ENCODE data around the gene DNAJC5.
"Not testable (repeated sequence)": the region's sequence is repeated elsewhere in the genome, so short reads cannot be mapped to it uniquely, and the experiment has no call there.

Gene DNAJC5

GRCh38 chr20:63861981-63862901, 32.7 kb upstream of the DNAJC5 start:
- DNase-seq = no peak

GRCh38 chr20:63863021-63863797, 31.7 kb upstream of the DNAJC5 start:
- DNase-seq = no peak

- DNase-seq = peak; percentile 92
These were observed 31.0 kb upstream of the DNAJC5 start for GRCh38 chr20:63863798-63864544.

GRCh38 chr20:63864545-63864977, 30.4 kb upstream of the DNAJC5 start:
- no peak for DNase-seq

- DNase-seq = peak; percentile 99
These were observed 29.8 kb upstream of the DNAJC5 start, which contains the start of gene TPD52L2 for GRCh38 chr20:63864978-63865640. TPD52L2 (plus strand) TSS chr20:63865270; CDS start chr20:63865366, 96 bp downstream.

GRCh38 chr20:63867042-63867441, 27.9 kb upstream of the DNAJC5 start:
- not testable (repeated sequence) for DNase-seq

- DNase-seq = no peak
These were observed 26.7 kb upstream of the DNAJC5 start for GRCh38 chr20:63868264-63868663.

- peak; percentile 77 for DNase-seq
These were observed 21.4 kb upstream of the DNAJC5 start for GRCh38 chr20:63873477-63873971.

GRCh38 chr20:63874241-63874640, 20.7 kb upstream of the DNAJC5 start:
- DNase-seq = not testable (repeated sequence)

GRCh38 chr20:63876489-63877036, 18.4 kb upstream of the DNAJC5 start:
- DNase-seq = no peak

- DNase-seq = no peak
These were observed 17.0 kb upstream of the DNAJC5 start for GRCh38 chr20:63877755-63878470.

- DNase-seq = no peak
These were observed 15.8 kb upstream of the DNAJC5 start for GRCh38 chr20:63878899-63879663.

- DNase-seq = not testable (repeated sequence)
These were observed 14.0 kb upstream of the DNAJC5 start for GRCh38 chr20:63880901-63881300.

GRCh38 chr20:63881451-63882226, 13.3 kb upstream of the DNAJC5 start:
- DNase-seq = no peak

GRCh38 chr20:63882257-63883200, 12.4 kb upstream of the DNAJC5 start:
- DNase-seq = no peak

GRCh38 chr20:63883201-63883593, 11.7 kb upstream of the DNAJC5 start:
- no peak for DNase-seq

GRCh38 chr20:63884506-63885263, 10.2 kb upstream of the DNAJC5 start:
- no peak for DNase-seq

All from activated effector memory CD4-positive, alpha-beta T cell treated with anti-CD3 and anti-CD28 coated beads, Interleukin-2, amount 50 U/mL, for 16 hours (primary cell).